ENCODE data around the gene IKBKE. TPM values are rescaled to one million over a fixed set of nuclear protein-coding genes. Genes with fewer than 3 reads are reported as not detected.

Gene IKBKE
- total RNA-seq, 1 experiment from 2014 or later, result 5.1 TPM

DNA sequence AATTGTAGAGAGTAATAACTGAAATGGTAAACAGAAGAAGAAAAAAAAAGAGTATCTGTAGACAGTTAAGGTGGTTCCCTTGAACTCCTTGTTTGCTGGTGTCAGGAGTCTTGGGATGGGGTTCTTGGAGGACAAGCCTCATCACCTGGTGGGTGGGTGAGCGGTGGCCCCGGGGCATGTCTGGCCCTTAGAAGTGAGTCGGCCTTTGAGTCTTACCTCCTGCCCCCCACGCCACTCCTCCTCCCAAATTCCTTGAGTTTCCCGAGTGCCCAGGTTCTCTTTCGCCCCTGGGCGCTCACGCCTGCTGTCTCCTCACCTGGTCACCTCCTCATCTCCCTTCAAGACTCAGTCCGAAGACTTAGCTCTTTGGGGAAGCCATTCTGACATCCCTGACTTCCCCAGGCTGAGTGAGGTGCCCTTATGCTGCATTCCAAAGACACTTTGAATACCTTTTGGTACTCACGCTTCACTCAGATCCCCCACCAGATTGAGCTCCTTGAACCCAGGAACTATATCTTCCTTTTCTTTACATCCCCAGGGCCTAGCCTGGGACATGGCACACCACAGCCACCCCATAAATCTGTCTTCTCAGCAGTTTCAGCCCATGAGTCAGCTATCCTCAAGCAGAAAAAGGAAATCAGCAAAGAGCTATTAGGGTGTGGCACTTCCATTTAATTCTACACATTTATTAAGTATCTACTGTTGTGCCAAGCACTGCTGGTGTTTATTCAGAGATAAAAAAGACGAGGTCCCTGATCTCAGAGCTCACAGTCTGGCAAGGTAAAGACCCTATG is 13.5 kb upstream of the IKBKE start:
- no peaks in the 10 kb centered on the region for H4K20me1 ChIP-seq (ENCODE audit: insufficient read depth)
- peak overlapping the region; percentile 4; the same call in 1 of the 2 replicates for H3K4me2 ChIP-seq (ENCODE audit: low read length)
- CTCF ChIA-PET, result no interaction called here
- peaks cover 0 to 12% of the 10 kb centered on the region in 2 experiments; a peak in 1 of 4 replicates for H3K4me1 ChIP-seq (ENCODE audit: control insufficient read depth in 1 of 2, insufficient read depth in 2 of 2, low read length in 2 of 2)
- H3K79me2 ChIP-seq (ENCODE audit: insufficient read depth, low read length), result no peaks in the 10 kb centered on the region
- H3K27me3 ChIP-seq (ENCODE audit: insufficient read depth, low read length), result no peaks in the 10 kb centered on the region
- TF ChIP-seq POLR2AphosphoS5 (IDR thresholded peaks at IDR 0.05; ENCODE audit: low read depth, low read length), result no peak
- no peak for TF ChIP-seq JUND (IDR thresholded peaks at IDR 0.05)
- TF ChIP-seq CBX3 (IDR thresholded peaks at IDR 0.05; ENCODE audit: low read depth), result no peak
- TF ChIP-seq YY1 (IDR thresholded peaks at IDR 0.05; ENCODE audit: extremely low read depth, insufficient replicate concordance, low read depth, low read length), result no peak
- TF ChIP-seq FOSL1 (IDR thresholded peaks at IDR 0.05; ENCODE audit: low read depth), result no peak
- DNase-seq (ENCODE audit: low read depth, low spot score) (no peak), ATAC-seq (no peak)
- no peak overlapping the region for H3K27ac ChIP-seq (ENCODE audit: low read depth, low read length)
- no peak overlapping the region for H3K9ac ChIP-seq (ENCODE audit: low read length)
- POLR2A ChIA-PET, result no interaction called here
- H2AFZ ChIP-seq (ENCODE audit: low read depth, low read length, poor library complexity, severe bottlenecking), result no peak overlapping the region
- no peaks in the 10 kb centered on the region for H3K9me2 ChIP-seq (ENCODE audit: insufficient read depth)
- intact Hi-C loops (cut with micrococcal nuclease), result no loop called here
- no peaks in the 10 kb centered on the region for H3K9me3 ChIP-seq (ENCODE audit: control insufficient read depth in 1 of 2, insufficient read depth in 1 of 2, low read depth in 1 of 2, low read length in 2 of 2)
- H3K4me3 ChIP-seq (replicated peaks in 1 of 2; ENCODE audit: low read depth in 1 of 2, low read length in 2 of 2), result no peak overlapping the region
- H3K36me3 ChIP-seq (ENCODE audit: control insufficient read depth in 1 of 2, insufficient read depth in 2 of 2, low read length in 2 of 2), result peaks cover 7 to 8% of the 10 kb centered on the region in 2 experiments; a peak in 3 of 4 replicates
- BruUV-seq (replicated peaks), result no TSS peak
- RAD21 ChIA-PET (ENCODE audit: low non-redundant PET in 1 of 2, low total read pairs in 2 of 2, uncharacterized antibody in 2 of 2, unreplicated experiment in 2 of 2), result no interaction called here

DNA sequence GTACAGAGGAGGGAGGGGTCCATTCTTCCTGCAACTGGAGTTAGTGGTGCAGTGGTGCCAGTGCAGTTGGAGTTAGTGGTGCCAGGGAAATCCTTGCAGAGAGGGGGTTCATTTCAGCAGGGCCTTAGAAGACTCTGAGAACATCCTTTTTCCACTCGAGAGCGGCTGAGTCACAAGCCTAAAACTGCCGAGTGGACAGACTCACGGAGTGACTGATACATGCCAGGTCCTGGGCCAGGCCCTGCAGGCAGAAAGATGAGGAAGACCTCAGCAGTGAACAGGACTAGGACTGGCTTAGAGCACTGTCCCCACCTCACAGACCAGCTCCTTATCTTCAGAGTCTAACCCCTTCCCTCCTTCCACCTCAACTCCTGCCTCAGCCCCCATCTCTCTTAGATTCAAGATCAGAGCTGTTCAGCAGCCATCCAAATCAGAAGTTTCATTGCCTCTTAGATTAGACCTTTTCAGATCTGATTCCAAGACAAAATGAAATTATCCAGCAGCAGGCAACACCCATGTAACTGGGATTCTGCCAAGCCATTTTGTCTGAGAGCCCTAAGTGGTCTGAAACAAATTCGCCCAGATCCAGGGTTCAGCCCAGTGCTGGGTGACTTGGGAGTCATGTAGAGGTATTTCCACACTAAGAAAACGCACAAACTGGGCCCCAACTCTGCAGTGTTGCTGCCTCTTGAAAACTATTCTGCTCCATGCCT is 12.7 kb upstream of the IKBKE start:
- Histone ChIP-seq H3K4me1 (ENCODE audit: control insufficient read depth in 1 of 2, insufficient read depth in 2 of 2, low read length in 2 of 2) (peaks cover 0 to 12% of the 10 kb centered on the region in 2 experiments; a peak in 1 of 4 replicates), H3K27me3 (ENCODE audit: insufficient read depth, low read length) (no peaks in the 10 kb centered on the region), H3K9ac (ENCODE audit: low read length) (no peak overlapping the region), H3K27ac (ENCODE audit: low read depth, low read length) (no peak overlapping the region), H3K4me2 (ENCODE audit: low read length) (no peak overlapping the region), H3K79me2 (ENCODE audit: insufficient read depth, low read length) (no peaks in the 10 kb centered on the region), H3K36me3 (ENCODE audit: control insufficient read depth in 1 of 2, insufficient read depth in 2 of 2, low read length in 2 of 2) (peaks cover 3 to 8% of the 10 kb centered on the region in 2 experiments; a peak in 3 of 4 replicates), H3K9me2 (ENCODE audit: insufficient read depth) (no peaks in the 10 kb centered on the region), H3K4me3 (replicated peaks in 1 of 2; ENCODE audit: low read depth in 1 of 2, low read length in 2 of 2) (no peak overlapping the region), H4K20me1 (ENCODE audit: insufficient read depth) (no peaks in the 10 kb centered on the region), H3K9me3 (ENCODE audit: control insufficient read depth in 1 of 2, insufficient read depth in 1 of 2, low read depth in 1 of 2, low read length in 2 of 2) (no peaks in the 10 kb centered on the region), H2AFZ (ENCODE audit: low read depth, low read length, poor library complexity, severe bottlenecking) (no peak overlapping the region)
- TF ChIP-seq TCF7L2 (IDR thresholded peaks at IDR 0.05; ENCODE audit: borderline replicate concordance, extremely low read depth, insufficient read depth, insufficient read length), result no peak
- TF ChIP-seq EZH2phosphoT487 (IDR thresholded peaks at IDR 0.05; ENCODE audit: borderline replicate concordance), result no peak
- no peak for TF ChIP-seq ELF1 (IDR thresholded peaks at IDR 0.05; ENCODE audit: borderline replicate concordance, low read depth)
- no peak for TF ChIP-seq EGR1 (IDR thresholded peaks at IDR 0.05; ENCODE audit: low read depth)
- no peak for TF ChIP-seq SRF (IDR thresholded peaks at IDR 0.05; ENCODE audit: low read depth)
- TF ChIP-seq FOSL1 (IDR thresholded peaks at IDR 0.05; ENCODE audit: low read depth), result no peak
- no peak for TF ChIP-seq ZFX (IDR thresholded peaks at IDR 0.05)
- DNase-seq (ENCODE audit: low read depth, low spot score) (no peak), ATAC-seq (no peak)
- ChIA-PET CTCF (no interaction called here), POLR2A (no interaction called here), RAD21 (ENCODE audit: low non-redundant PET in 1 of 2, low total read pairs in 2 of 2, uncharacterized antibody in 2 of 2, unreplicated experiment in 2 of 2) (no interaction called here)
- intact Hi-C loops (cut with micrococcal nuclease), result no loop called here
- no TSS peak for BruUV-seq (replicated peaks)
